SU-DHL-6 (cell line): Measurements from ENCODE around the gene GON4L.

ENCODE experiments used
- H2AFZ ChIP-seq: fragments of 200-600 bp; sonication (generic); 2 replicates; pipeline ENCODE4 v1.6.1; 2014; ENCODE audit warnings: low read depth, mild to moderate bottlenecking, moderate library complexity, mixed read lengths, antibody characterized with exemption, low read length; ENCODE audit not compliant: severe bottlenecking
- H3F3A ChIP-seq: fragments of 200-600 bp; shearing (Covaris generic); 2 replicates; pipeline ENCODE4 v1.6.0; 2016; ENCODE audit warnings: antibody characterized with exemption, mild to moderate bottlenecking; ENCODE audit not compliant: insufficient read depth
- H3K27ac ChIP-seq: fragments of 200-600 bp; sonication (generic); 2 replicates; pipeline ENCODE4 v1.5.1; 2016; ENCODE audit warnings: low read depth, mild to moderate bottlenecking, low read length, moderate library complexity, mixed read lengths
- H3K27me3 ChIP-seq: fragments of 200-600 bp; sonication (generic), shearing (Covaris generic); 2 replicates; pipeline ENCODE4 v1.6.0; 2014; ENCODE audit warnings: mild to moderate bottlenecking, low read length
- H3K36me3 ChIP-seq: fragments of 200-600 bp; sonication (generic); 2 replicates; pipeline ENCODE4 v1.6.1; 2014; ENCODE audit warnings: mild to moderate bottlenecking, low read length, mixed read lengths
- H3K4me2 ChIP-seq: fragments of 300-600, 200-600 bp; shearing (Covaris generic), sonication (generic); 2 replicates; pipeline ENCODE4 v1.6.0; 2014; ENCODE audit warnings: low read length, low read depth, mild to moderate bottlenecking; ENCODE audit not compliant: poor library complexity, severe bottlenecking
- H3K4me3 ChIP-seq: fragments of 200-600 bp; sonication (generic); 2 replicates; pipeline ENCODE4 v1.5.1; 2014; ENCODE audit warnings: antibody characterized with exemption, low read length, mild to moderate bottlenecking, mixed read lengths; ENCODE audit not compliant: insufficient read depth, poor library complexity, severe bottlenecking
- H3K79me2 ChIP-seq: fragments of 200-600 bp; sonication (generic); 2 replicates; pipeline ENCODE4 v1.6.1; 2014; ENCODE audit warnings: mild to moderate bottlenecking, low read length, moderate library complexity; ENCODE audit not compliant: insufficient read depth
- H3K9ac ChIP-seq: fragments of 200-600 bp; sonication (generic); 2 replicates; pipeline ENCODE4 v1.7.0; 2014; ENCODE audit warnings: mild to moderate bottlenecking, low read length
- H3K9me2 ChIP-seq: fragments of 200-600 bp; sonication (generic); replicated peaks from 2 replicates; pipeline ENCODE4 v1.6.1; 2014; ENCODE audit warnings: low read length; ENCODE audit not compliant: insufficient read depth
- H3K9me3 ChIP-seq: fragments of 200-600 bp; sonication (generic); 2 replicates; pipeline ENCODE4 v1.6.1; 2014; ENCODE audit warnings: low read length, mixed read lengths; ENCODE audit not compliant: insufficient read depth
- H4K20me1 ChIP-seq: fragments of 200-600 bp; sonication (generic); 2 replicates; pipeline ENCODE4 v1.6.1; 2014; ENCODE audit warnings: low read depth, mild to moderate bottlenecking, antibody characterized with exemption, low read length, moderate library complexity, mixed read lengths
- EZH2phosphoT487 ChIP-seq: fragments of 200-600 bp; sonication (generic), shearing (Covaris generic); conservative IDR thresholded peaks from 2 replicates; pipeline ENCODE4 v1.6.1; 2018; ENCODE audit warnings: mild to moderate bottlenecking, antibody characterized with exemption, low read length, moderate library complexity, mixed read lengths
- TF ChIP-seq, protein P1 (sequence below): fragments of 200-600 bp; sonication (generic); IDR thresholded peaks from one replicate; pipeline ENCODE4 v1.5.1; 2017; ENCODE audit warnings: antibody characterized with exemption, mild to moderate bottlenecking, low read length, moderate library complexity; ENCODE audit not compliant: insufficient read depth, poor library complexity, severe bottlenecking

GON4L gene

DNA sequence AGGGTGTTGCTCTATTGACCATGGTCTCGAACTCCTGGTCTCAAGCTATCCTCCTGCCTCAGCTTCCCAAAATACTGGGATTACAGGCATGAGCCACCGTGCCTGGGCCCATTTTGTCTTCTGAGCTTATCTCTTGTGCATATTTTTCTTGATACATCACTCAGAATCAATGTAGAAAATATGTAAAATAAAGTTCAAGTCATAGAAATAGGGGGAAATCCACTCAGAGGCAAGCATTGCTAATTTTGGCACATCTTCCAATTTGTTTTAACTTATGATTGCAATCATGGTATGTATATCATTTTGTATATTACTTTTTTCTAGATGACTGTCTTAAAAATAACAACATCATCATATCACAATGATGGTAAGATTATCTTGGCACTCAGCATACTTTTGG, 32.6 kb upstream of the GON4L start:
- Histone ChIP-seq H3K4me2 (no peak overlapping the region), H3K9ac (no peak overlapping the region), H3K9me2 (no peaks in the 10 kb centered on the region), H2AFZ (no peak overlapping the region), H3K36me3 (no peaks in the 10 kb centered on the region), H3K27me3 (no peaks in the 10 kb centered on the region), H3K79me2 (no peaks in the 10 kb centered on the region), H3K4me3 (no peak overlapping the region), H3K27ac (no peak overlapping the region), H4K20me1 (no peaks in the 10 kb centered on the region), H3K9me3 (no peaks in the 10 kb centered on the region), H3F3A (0 out of 2 replicates have a peak, but pooled peaks cover 5% of the 10 kb centered on the region)
- no peak for TF ChIP-seq EZH2phosphoT487
- TF ChIP-seq, protein P1, sequence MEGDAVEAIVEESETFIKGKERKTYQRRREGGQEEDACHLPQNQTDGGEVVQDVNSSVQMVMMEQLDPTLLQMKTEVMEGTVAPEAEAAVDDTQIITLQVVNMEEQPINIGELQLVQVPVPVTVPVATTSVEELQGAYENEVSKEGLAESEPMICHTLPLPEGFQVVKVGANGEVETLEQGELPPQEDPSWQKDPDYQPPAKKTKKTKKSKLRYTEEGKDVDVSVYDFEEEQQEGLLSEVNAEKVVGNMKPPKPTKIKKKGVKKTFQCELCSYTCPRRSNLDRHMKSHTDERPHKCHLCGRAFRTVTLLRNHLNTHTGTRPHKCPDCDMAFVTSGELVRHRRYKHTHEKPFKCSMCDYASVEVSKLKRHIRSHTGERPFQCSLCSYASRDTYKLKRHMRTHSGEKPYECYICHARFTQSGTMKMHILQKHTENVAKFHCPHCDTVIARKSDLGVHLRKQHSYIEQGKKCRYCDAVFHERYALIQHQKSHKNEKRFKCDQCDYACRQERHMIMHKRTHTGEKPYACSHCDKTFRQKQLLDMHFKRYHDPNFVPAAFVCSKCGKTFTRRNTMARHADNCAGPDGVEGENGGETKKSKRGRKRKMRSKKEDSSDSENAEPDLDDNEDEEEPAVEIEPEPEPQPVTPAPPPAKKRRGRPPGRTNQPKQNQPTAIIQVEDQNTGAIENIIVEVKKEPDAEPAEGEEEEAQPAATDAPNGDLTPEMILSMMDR = no peak

- Histone ChIP-seq H3F3A (0 out of 2 replicates have a peak, but pooled peaks cover 5% of the 10 kb centered on the region), H4K20me1 (no peaks in the 10 kb centered on the region)
These were observed 31.5 kb upstream of the GON4L start for GRCh38 chr1:155888481-155888880.

GRCh38 chr1:155884982-155885381, 28.0 kb upstream of the GON4L start:
- H3F3A ChIP-seq = no peaks in the 10 kb centered on the region
- TF ChIP-seq, protein P1 = no peak
- no peak for TF ChIP-seq EZH2phosphoT487
- no peaks in the 10 kb centered on the region for H3K9me3 ChIP-seq
- no peak overlapping the region for H3K9ac ChIP-seq
- H2AFZ ChIP-seq = no peak overlapping the region
- no peaks in the 10 kb centered on the region for H4K20me1 ChIP-seq
- no peak overlapping the region for H3K4me3 ChIP-seq
- no peaks in the 10 kb centered on the region for H3K36me3 ChIP-seq
- H3K9me2 ChIP-seq = no peaks in the 10 kb centered on the region
- H3K79me2 ChIP-seq = no peaks in the 10 kb centered on the region
- H3K4me2 ChIP-seq = no peak overlapping the region
- H3K27ac ChIP-seq = no peak overlapping the region
- no peaks in the 10 kb centered on the region for H3K27me3 ChIP-seq

More at GRCh38 chr1:155888481-155888880, 31.5 kb upstream of the GON4L start:
- no peaks in the 10 kb centered on the region for H3K9me3 ChIP-seq
- no peaks in the 10 kb centered on the region for H3K9me2 ChIP-seq
- no peak overlapping the region for H3K4me3 ChIP-seq
- H3K4me2 ChIP-seq = no peak overlapping the region
- H3K27me3 ChIP-seq = no peaks in the 10 kb centered on the region
- H3K27ac ChIP-seq = no peak overlapping the region
- H3K9ac ChIP-seq = no peak overlapping the region
- no peaks in the 10 kb centered on the region for H3K79me2 ChIP-seq
- H3K36me3 ChIP-seq = no peaks in the 10 kb centered on the region
- no peak overlapping the region for H2AFZ ChIP-seq
- TF ChIP-seq, protein P1 = no peak
- no peak for TF ChIP-seq EZH2phosphoT487
